Panc1 (cell line): Measurements from ENCODE around the gene RPE. TPM values are rescaled to one million over a fixed set of nuclear protein-coding genes. Genes with fewer than 3 reads are reported as not detected.

Source experiments
- ATAC-seq: fragments of 200-7000 bp; cut with Tn5 transposase; 2 replicates; pipeline ENCODE4 v1.9.1; 2020; ENCODE audit warnings: mild to moderate bottlenecking, moderate library complexity
- BruUV-seq: library from RNA; stranded (reverse); fragments of 400-500 nt; replicated peaks from 2 replicates; lab custom pipeline; 2021; lab: Mats Ljungman, UMichigan
- CTCF ChIA-PET: fragments of 300-600 bp; sonication (Branson Sonifier 250); formaldehyde crosslinking; loops from one replicate; lab custom pipeline; 2022; ENCODE audit warnings: antibody characterized with exemption; lab: Charles Lee
- POLR2A ChIA-PET: fragments of 300-600 bp; sonication (Branson Sonifier 250); formaldehyde crosslinking; loops from one replicate; lab custom pipeline; 2022; ENCODE audit warnings: antibody characterized with exemption; lab: Charles Lee
- DNase-seq: peaks from one replicate; pipeline ENCODE4 v3.0.0-alpha.2; 2010; ENCODE audit warnings: low read depth, low spot score
- H3K27ac ChIP-seq: 2 replicates; pipeline ENCODE4 v1.5.1; 2011; ENCODE audit warnings: mild to moderate bottlenecking, low read length, inconsistent platforms
- H3K27me3 ChIP-seq: fragments of 200-500 bp; sonication (Bioruptor generic); 2 replicates; pipeline ENCODE4 v1.6.0; 2014; ENCODE audit warnings: low read length, inconsistent platforms; ENCODE audit not compliant: control insufficient read depth, insufficient read depth
- H3K36me3 ChIP-seq: fragments of 200-500 bp; sonication (Bioruptor generic); 2 replicates; pipeline ENCODE4 v1.5.1; 2014; ENCODE audit warnings: inconsistent platforms, mild to moderate bottlenecking, low read length, moderate library complexity; ENCODE audit not compliant: control insufficient read depth, insufficient read depth
- H3K4me1 ChIP-seq: 2 replicates; pipeline ENCODE4 v1.5.1; 2011; ENCODE audit warnings: inconsistent platforms, mild to moderate bottlenecking, low read length, moderate library complexity; ENCODE audit not compliant: control insufficient read depth, insufficient read depth
- H3K4me3 ChIP-seq, 2 experiments: 2 replicates each; pipeline ENCODE4 v1.5.1; 2011 to 2012; ENCODE audit warnings: low read depth in 2 of 2, low read length in 2 of 2, mild to moderate bottlenecking in 2 of 2, inconsistent platforms in 1 of 2, moderate library complexity in 1 of 2
- H3K9me3 ChIP-seq: fragments of 200-500 bp; sonication (Bioruptor generic); 2 replicates; pipeline ENCODE4 v1.5.1; 2014; ENCODE audit warnings: low read depth, mild to moderate bottlenecking, inconsistent platforms, low read length, moderate library complexity; ENCODE audit not compliant: control insufficient read depth, insufficient read depth
- POLR2AphosphoS5 ChIP-seq: IDR thresholded peaks from 2 replicates; pipeline ENCODE4 v1.6.1; 2012; ENCODE audit warnings: mild to moderate bottlenecking, low read depth, low read length, moderate library complexity
- REST ChIP-seq, 2 experiments: IDR thresholded peaks; 2 replicates each; pipeline ENCODE4 v1.6.1; 2011 to 2012; ENCODE audit warnings: low read depth in 2 of 2, control low read depth in 1 of 2, low read length in 1 of 2, mild to moderate bottlenecking in 1 of 2, moderate library complexity in 1 of 2; ENCODE audit not compliant: insufficient read depth in 1 of 2
- SIN3A ChIP-seq: IDR thresholded peaks from 2 replicates; pipeline ENCODE4 v1.6.1; 2012; ENCODE audit warnings: low read depth, mild to moderate bottlenecking, low read length, moderate library complexity, borderline replicate concordance; ENCODE audit not compliant: insufficient read depth
- TCF7L2 ChIP-seq: IDR thresholded peaks from 2 replicates; pipeline ENCODE4 v1.6.1; 2011; ENCODE audit warnings: mild to moderate bottlenecking, low read depth, low read length, inconsistent platforms
- in situ Hi-C: cut with HindIII; loops from 2 replicates; pipeline ENCODE4 v1.10.0; 2016; ENCODE audit warnings: low sequenced_read_pairs, low pct_unique_long_range_greater_than_20kb
- intact Hi-C: fragments of 100-400 bp; cut with micrococcal nuclease; formaldehyde crosslinking; loops from one replicate; pipeline ENCODE4 v1.10.0; 2022; ENCODE audit not compliant: unreplicated experiment
- total RNA-seq: library from RNA; stranded (reverse); gene quantifications from one replicate; pipeline ENCODE4 v1.2.1, GENCODE V29; 2021; ENCODE audit not compliant: unreplicated experiment
- TF ChIP-seq, protein P1 (sequence below): fragments of 450-650 bp; IDR thresholded peaks from 2 replicates; pipeline ENCODE4 v1.5.1; 2017; ENCODE audit warnings: mild to moderate bottlenecking

RPE gene
- total RNA-seq, 1 experiment from 2014 or later, result 100 TPM

GRCh38 chr2:209970711-209971110 lies 31.7 kb upstream of the RPE start:
- Histone ChIP-seq H3K27ac (no peak overlapping the region), H3K36me3 (no peaks in the 10 kb centered on the region), H3K9me3 (no peaks in the 10 kb centered on the region), H3K4me1 (no peaks in the 10 kb centered on the region), H3K4me3 (no peak overlapping the region), H3K27me3 (peaks cover 3% of the 10 kb centered on the region)
- ATAC-seq (no peak), DNase-seq (no peak)
- CTCF ChIA-PET, result no interaction called here
- BruUV-seq, result no TSS peak
- intact Hi-C loops (no loop called here), in situ Hi-C loops (no loop called here)
- POLR2A ChIA-PET, result no interaction called here
- TF ChIP-seq SIN3A (no peak), REST (IDR thresholded peaks at IDR 0.05; ENCODE audit: insufficient read depth in 1 of 2, low read depth in 2 of 2, low read length in 1 of 2) (no peak), POLR2AphosphoS5 (no peak), TCF7L2 (no peak)
- TF ChIP-seq, protein P1, sequence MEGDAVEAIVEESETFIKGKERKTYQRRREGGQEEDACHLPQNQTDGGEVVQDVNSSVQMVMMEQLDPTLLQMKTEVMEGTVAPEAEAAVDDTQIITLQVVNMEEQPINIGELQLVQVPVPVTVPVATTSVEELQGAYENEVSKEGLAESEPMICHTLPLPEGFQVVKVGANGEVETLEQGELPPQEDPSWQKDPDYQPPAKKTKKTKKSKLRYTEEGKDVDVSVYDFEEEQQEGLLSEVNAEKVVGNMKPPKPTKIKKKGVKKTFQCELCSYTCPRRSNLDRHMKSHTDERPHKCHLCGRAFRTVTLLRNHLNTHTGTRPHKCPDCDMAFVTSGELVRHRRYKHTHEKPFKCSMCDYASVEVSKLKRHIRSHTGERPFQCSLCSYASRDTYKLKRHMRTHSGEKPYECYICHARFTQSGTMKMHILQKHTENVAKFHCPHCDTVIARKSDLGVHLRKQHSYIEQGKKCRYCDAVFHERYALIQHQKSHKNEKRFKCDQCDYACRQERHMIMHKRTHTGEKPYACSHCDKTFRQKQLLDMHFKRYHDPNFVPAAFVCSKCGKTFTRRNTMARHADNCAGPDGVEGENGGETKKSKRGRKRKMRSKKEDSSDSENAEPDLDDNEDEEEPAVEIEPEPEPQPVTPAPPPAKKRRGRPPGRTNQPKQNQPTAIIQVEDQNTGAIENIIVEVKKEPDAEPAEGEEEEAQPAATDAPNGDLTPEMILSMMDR, result no peak

DNA sequence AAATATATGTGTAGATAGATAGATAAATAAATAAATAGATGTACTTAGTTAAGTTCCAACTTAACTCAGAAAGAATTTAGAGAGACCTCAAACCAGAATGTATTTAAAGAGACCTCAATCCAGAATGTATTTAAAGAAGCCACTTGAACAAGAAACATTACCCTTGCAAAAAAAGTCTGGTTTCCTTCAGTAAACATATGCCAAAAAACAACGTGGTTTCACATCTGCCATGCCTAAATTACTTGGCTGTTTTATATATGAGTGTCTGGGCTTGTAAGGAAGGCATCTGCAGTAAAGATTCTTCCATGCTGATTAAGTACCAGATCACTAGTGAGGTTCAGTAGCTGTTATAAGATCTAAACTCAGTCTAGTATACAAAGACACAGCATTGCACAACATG lies 29.1 kb upstream of the RPE start:
- in situ Hi-C loops (no loop called here), intact Hi-C loops (no loop called here)
- Histone ChIP-seq H3K4me3 (no peak overlapping the region), H3K4me1 (no peaks in the 10 kb centered on the region), H3K36me3 (no peaks in the 10 kb centered on the region), H3K27ac (no peak overlapping the region), H3K27me3 (no peaks in the 10 kb centered on the region; the same call in none of the 2 replicates), H3K9me3 (no peaks in the 10 kb centered on the region)
- ATAC-seq, result no peak
- POLR2A ChIA-PET, result no interaction called here
- no peak for DNase-seq
- TF ChIP-seq SIN3A (no peak), TCF7L2 (no peak), REST (IDR thresholded peaks at IDR 0.05; ENCODE audit: insufficient read depth in 1 of 2, low read depth in 2 of 2, low read length in 1 of 2) (no peak), POLR2AphosphoS5 (no peak)
- TF ChIP-seq, protein P1, result no peak
- CTCF ChIA-PET, result no interaction called here
- BruUV-seq, result no TSS peak
